NCI-H2171 treated with DMSO at 0.1 percent for 48 hours (cell line): ENCODE results near the gene BCOR.

Source experiments
- DNase-seq: peaks from one replicate; lab custom pipeline; 2025; lab: John Stamatoyannopoulos, UW

The BCOR gene

GRCh38 chrX:40084471-40085101, 13.2 kb downstream of the BCOR start:
- DNase-seq, result no peak

- no peak for DNase-seq
Observed at GRCh38 chrX:40083979-40084359, 13.8 kb downstream of the BCOR start.

GRCh38 chrX:40083120-40083978, 14.4 kb downstream of the BCOR start:
- DNase-seq, result no peak

- DNase-seq, result no peak
Observed at GRCh38 chrX:40082447-40083119, 15.2 kb downstream of the BCOR start.

- DNase-seq, result no peak
Observed at GRCh38 chrX:40081679-40082068, 16.1 kb downstream of the BCOR start.

- DNase-seq, result no peak
Observed at GRCh38 chrX:40080894-40081678, 16.7 kb downstream of the BCOR start.

- no peak for DNase-seq
Observed at GRCh38 chrX:40079572-40079971, 18.2 kb downstream of the BCOR start.

GRCh38 chrX:40078489-40079227, 19.1 kb downstream of the BCOR start:
- no peak for DNase-seq

GRCh38 chrX:40077906-40078305, 19.9 kb downstream of the BCOR start:
- DNase-seq, result no peak

- DNase-seq, result no peak
Observed at GRCh38 chrX:40076750-40077575, 20.8 kb downstream of the BCOR start.

- DNase-seq, result no peak
Observed at GRCh38 chrX:40074959-40075332, 22.8 kb downstream of the BCOR start.

GRCh38 chrX:40074080-40074958, 23.4 kb downstream of the BCOR start:
- DNase-seq, result no peak

- DNase-seq, result no peak
Observed at GRCh38 chrX:40073439-40074054, 24.2 kb downstream of the BCOR start.

GRCh38 chrX:40072246-40072645, 25.5 kb downstream of the BCOR start:
- no peak for DNase-seq

- DNase-seq, result no peak
Observed at GRCh38 chrX:40068048-40068447, 29.7 kb downstream of the BCOR start.

GRCh38 chrX:40066700-40067099, 31.1 kb downstream of the BCOR start:
- no peak for DNase-seq

- no peak for DNase-seq
Observed at GRCh38 chrX:40065296-40066046, 32.3 kb downstream of the BCOR start.

GRCh38 chrX:40064055-40064597, 33.6 kb downstream of the BCOR start:
- no peak for DNase-seq
